ENCODE measurements around the gene IKZF2.
A peak's percentile ranks its signal among the peaks of the same experiment; 100 is the strongest.
"Not testable (repeated sequence)": the region's sequence is repeated elsewhere in the genome, so short reads cannot be mapped to it uniquely, and the experiment has no call there.

Gene IKZF2

GRCh38 chr2:213022987-213023386 lies 128.4 kb downstream of the IKZF2 start:
- peak; percentile 25 for DNase-seq

GRCh38 chr2:213021971-213022899 lies 129.2 kb downstream of the IKZF2 start:
- DNase-seq: no peak

GRCh38 chr2:213020913-213021312 lies 130.5 kb downstream of the IKZF2 start:
- DNase-seq: not testable (repeated sequence)

- no peak for DNase-seq
These were observed 131.1 kb downstream of the IKZF2 start for GRCh38 chr2:213020268-213020667.

GRCh38 chr2:213019368-213019767 lies 132.0 kb downstream of the IKZF2 start:
- DNase-seq: no peak

- DNase-seq: no peak
These were observed 133.0 kb downstream of the IKZF2 start for GRCh38 chr2:213018340-213018901.

GRCh38 chr2:213017404-213017803 lies 134.0 kb downstream of the IKZF2 start:
- DNase-seq: no peak

- no peak for DNase-seq
These were observed 134.4 kb downstream of the IKZF2 start for GRCh38 chr2:213016984-213017351.

- no peak for DNase-seq
These were observed 135.0 kb downstream of the IKZF2 start for GRCh38 chr2:213016166-213016983.

- DNase-seq: no peak
These were observed 135.8 kb downstream of the IKZF2 start for GRCh38 chr2:213015387-213016165.

- no peak for DNase-seq
These were observed 137.4 kb downstream of the IKZF2 start for GRCh38 chr2:213013979-213014378.

GRCh38 chr2:213011505-213011904 lies 139.9 kb downstream of the IKZF2 start:
- DNase-seq: no peak

GRCh38 chr2:213010106-213010779 lies 141.2 kb downstream of the IKZF2 start:
- no peak for DNase-seq

- DNase-seq: no peak
These were observed 144.0 kb downstream of the IKZF2 start for GRCh38 chr2:213007290-213007838.

- no peak for DNase-seq
These were observed 147.1 kb downstream of the IKZF2 start for GRCh38 chr2:213004197-213004821.

- DNase-seq: no peak
These were observed 149.0 kb downstream of the IKZF2 start for GRCh38 chr2:213002383-213002782.

GRCh38 chr2:213001297-213001910 lies 150.0 kb downstream of the IKZF2 start:
- DNase-seq: no peak

- DNase-seq: no peak
These were observed 152.6 kb downstream of the IKZF2 start for GRCh38 chr2:212998626-212999359.

- DNase-seq: no peak
These were observed 153.8 kb downstream of the IKZF2 start for GRCh38 chr2:212997526-212998020.

- no peak for DNase-seq
These were observed 155.5 kb downstream of the IKZF2 start for GRCh38 chr2:212995920-212996319.

All from NCI-H345 (cell line).